Stimulated activated CD4-positive, alpha-beta T cell treated with anti-CD3 and anti-CD28 coated beads, Interleukin-4, amount 100 ng/mL, for 1 hour (primary cell): ENCODE measurements around the gene F12.
A peak's percentile ranks its signal among the peaks of the same experiment; 100 is the strongest.
"Not testable (repeated sequence)": the region's sequence is repeated elsewhere in the genome, so short reads cannot be mapped to it uniquely, and the experiment has no call there.

Experiments
- DNase-seq: peaks from one replicate; pipeline ENCODE4 v3.0.0-alpha.2; 2020

F12 gene

DNA sequence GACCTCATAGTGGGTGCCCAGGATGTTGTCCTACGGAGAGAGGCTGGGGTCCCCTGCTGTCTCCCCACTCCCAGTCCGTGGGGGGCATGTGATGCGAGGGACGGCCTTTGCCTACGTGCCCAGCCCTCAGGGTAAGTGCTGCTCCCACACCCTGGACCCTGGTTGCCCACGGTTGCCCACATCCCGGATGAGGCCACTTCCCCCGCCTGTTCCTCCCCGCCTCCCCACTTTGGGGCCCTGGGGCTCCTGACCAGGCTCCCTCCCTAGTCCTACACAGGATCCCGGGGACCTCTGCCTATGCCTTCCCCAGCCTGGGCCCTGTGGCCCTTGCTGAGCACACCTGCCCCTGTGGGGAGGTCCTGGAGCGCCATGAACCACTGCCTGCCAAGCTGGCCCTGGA is 23.6 kb downstream of the F12 start:
- no peak for DNase-seq

DNA sequence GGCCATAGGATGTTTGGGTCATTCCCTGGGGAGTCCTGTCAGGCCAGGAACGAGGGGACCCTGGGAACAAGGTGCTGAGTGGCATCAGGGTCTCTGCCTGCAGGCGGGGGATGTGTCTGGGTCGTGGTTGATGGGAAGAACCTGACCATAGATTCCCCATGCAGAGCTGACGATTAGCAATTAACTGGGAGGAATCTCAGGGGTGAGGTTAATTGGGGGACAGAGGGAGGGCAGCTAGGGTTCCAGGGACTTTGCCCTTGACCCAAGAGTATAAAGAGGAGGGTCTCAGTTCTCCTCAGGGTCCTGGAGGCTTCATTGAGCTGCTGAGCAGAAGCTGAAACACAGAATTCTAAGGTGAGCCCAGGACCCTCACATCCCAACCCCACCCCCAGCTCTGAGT is 25.2 kb downstream of the F12 start, which contains the start of gene SLC34A1:
Gene SLC34A1, plus strand, starts transcription at position 301 of the 400 bp plus-strand sequence. CDS start 1,308 bp downstream, outside the sequence.
- DNase-seq: no peak

DNA sequence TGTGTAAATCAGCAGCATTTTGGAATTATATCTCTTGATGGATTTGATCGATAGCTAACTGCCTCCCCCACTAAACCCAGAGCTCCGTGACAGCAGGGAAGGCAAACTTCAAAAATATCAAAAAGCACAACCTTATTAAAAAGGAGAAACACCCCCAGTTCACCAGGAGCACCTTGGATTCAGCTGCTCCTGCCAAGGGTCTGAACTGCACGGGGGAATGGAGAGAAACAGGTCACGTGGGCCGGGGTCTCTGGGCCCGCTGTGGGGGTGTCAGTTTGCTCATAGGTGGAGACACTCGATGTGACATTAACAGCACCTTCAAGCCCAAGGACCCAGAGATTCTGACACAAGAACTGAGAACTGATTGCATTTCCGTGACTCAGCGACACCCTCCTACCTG is 26.2 kb downstream of the F12 start:
- no peak for DNase-seq

DNA sequence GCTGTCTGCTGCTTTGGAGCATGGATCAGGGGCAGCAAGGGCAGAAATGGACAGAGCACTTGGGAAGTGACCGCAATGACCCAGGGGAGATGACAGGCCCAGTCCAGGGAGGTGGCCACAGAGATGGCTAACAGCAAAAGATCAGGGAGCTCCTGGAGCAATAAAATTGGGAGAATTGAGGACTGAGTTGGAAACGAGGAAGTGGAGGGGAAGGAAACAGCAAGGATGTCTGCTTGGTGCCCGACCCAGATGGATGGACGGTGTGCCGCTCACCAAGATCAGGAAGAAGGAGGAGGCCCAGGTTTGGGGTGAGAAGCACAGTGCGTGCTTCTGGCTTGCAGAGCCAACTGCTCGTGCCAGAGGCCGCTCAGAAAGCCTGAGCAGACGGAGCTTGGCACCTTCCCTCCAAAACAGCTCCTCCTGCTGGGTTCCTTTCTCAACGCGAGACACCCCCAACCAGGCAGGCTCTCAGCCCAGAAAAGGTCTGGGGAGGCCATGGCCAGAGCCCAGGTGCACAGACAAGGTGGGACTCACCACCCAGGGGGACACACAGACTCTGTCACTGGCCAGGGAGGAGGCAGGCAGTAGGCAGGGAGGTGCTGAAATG is 26.8 kb downstream of the F12 start:
- DNase-seq: no peak

DNA sequence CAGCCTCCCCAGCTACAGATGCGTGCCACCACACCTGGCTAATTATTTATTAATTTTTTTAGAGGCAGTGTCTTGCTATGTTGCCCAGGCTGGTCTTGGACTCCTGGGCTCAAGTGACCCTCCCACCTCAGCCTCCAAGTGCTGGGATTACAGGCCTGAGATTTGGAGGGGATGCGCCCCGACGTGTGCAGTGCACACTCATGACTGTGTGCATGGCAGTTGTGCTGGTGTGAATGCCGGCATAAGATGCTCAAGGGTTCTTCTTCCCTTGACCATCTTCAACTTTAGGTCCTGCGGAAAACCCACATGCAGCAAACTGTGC is 28.6 kb downstream of the F12 start:
- DNase-seq: no peak

DNA sequence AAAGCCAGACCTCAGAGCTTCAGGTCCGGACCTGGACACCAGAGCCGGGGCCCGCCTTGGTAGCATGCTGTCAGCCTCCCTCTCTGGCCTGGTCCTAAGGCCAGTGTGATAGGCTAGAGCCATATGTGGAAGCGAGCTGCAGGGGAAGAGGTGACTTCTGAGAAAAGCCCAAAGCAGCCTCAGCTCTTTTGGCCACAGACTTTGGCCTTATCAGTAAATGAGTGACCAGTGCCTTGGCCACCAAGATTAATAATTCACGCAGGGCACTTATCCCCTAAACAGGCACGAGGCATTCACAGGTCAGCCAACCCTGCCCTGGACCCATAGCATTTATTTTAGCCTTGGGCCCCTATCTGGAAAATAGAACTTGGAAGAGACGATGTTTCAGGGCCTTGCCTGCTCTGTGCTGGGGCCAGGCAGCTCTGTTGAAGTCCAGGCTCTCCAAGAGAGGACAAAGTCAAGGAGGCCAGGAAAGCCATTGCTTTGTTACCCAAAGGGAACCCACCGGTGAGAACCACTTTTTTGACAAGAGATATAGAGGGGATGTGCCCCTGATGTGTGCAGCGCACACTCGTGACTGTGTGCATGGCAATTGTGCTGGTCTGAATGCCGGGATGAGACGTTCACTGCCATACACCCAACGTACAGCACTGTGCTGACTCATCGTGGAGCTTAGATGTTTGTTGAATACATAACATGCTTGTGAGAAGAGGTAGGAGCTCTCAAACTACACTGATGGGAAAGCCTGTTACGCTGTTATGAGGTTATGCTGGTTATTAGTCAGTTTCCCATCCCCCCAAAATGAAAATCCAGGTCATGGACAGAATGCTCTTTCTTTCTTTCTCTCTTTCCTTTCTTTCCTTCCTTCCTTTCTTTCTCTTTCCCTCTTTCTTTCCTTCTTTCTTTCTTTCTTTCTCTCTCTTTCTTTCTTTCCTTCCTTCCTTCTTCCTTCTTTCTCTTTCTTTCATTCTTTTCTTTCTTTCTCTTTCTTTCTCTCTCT is 30.2 kb downstream of the F12 start:
- DNase-seq: no peak

DNA sequence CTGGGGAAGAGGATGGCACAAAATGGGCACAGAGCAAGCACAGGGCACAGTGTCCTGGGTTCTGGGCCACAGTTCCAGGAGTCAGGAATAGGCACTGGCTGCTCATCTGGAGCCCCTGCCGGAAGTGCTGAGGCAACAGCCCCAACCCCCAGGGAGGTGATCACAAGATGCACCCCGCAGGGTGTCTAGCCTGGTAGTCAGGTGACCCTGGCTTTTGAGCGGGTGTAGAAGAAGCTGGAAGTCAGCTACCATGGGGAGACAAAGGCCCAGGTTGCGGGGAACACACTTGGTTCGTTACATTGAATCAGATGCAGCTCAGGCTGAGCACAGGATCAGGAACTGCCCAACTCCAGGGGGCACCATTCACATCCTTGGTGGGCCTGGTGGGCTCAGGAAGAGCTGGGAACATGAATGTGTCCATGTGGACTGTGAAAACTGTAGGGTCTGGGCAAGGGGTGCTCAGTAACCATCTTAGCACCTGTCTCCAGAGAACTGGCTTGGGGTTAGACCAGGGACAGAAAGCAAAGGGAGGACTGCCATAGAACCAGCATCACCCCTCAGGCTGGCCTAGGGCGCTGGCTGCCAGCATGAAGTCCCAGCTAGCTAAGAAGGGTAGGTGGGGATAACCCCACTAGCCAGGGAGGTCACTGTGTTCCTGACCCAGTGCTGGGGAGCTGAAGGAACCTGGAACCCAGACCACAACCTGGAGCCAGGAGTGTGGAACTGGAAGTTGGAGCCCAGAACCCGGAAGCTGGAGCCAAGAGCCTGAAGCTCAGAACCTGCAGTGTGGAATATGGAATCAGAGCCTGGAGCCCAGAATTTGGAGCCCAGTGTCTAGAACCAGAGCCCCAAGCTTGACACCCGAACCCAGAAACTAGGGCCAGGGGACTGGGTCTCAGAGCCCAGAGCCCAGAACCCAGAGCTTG is 31.2 kb downstream of the F12 start:
- no peak for DNase-seq

DNA sequence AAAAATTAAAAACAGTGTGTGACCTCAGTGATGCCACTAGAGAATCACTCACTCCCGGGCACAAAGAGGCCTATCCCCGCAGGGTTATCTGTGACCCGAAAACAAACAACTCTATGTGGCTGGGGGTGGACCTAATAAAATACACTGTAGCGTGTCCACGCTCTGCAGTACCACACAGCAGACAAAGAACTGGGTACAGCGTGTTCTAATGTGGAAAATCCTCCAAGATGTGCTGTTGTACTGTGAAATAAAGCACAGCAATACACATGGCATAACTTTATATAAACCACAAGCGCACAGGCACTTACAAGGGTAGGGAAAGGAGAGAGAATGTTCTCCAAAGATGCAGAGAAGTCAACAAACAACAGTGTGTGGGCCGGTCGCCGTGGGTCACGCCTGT is 33.3 kb downstream of the F12 start:
- DNase-seq: no peak

DNA sequence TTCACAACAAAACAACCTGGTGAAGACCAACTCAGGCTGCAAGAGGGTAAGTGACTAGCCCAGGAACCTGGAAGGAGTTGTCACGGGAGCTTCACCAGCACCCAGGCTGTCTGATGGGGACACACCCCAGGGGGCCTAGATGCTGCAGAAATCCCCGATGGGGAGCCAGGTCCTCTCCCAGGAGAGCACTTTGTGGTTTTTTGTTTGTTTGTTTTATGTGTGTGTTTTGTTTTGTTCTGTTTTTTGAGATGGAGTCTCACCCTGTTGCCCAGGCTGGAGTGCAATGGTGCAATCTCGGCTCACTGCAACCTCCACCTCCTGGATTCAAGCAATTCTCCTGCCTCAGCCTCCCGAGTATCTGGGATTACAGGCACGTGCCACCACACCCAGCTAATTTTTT is 33.8 kb downstream of the F12 start:
- not testable (repeated sequence) for DNase-seq

DNA sequence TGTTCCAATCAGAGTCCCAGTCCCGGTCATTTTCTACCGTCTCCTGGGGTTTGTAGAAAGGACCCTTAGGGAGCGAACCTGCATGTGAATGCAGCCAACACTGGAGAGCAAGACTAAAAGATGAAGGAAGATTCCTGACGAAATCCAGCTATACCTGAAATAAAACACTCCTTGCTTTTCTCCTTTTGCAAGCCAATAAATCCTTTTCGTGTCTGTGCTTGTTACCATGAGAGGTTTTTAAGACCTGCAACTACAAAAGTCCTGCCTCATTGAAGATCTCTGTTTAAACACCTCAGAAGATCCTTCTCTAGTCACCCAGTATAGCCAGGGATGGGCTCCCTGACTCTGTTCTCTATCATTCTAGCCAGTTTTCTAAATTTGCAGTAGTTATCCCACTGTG is 35.2 kb downstream of the F12 start:
- DNase-seq: no peak

DNA sequence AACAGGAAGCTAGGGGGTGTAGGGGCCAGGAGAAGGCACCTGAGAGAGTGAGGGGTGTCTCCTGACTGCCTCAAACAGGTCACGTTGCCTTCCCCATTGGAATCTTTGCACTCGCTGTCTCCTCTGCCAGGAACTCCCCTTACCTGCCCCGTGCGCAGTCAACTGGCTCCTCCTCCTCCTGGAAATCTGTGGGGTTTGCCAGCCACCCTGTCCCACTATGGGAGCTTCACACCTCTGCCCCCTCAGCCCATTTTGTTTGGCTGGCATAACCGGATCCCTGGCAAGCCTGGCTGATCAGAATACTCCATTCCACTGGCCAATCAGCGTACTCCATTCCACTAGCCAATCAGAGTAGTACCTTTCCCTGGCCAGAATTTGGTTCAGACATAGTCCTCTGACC is 35.6 kb downstream of the F12 start:
- DNase-seq: no peak

DNA sequence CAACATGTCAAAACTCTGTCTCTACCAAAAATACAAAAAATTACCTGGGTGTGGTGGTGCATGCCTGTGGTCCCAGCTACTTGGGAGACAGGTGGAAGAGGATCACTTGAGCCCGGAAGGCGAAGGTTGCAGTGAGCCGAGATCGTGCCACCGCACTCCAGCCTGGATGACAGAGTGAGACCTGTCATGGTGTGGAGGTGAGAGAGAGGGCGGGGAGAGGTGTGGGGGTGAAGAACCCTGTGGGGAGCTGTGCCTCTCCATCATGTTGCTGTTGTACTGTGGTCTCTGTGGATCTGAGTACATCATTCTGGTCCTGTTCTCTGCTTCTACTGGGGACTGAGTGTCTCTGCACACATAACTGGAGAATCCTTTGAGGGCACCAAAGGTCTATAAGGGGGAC is 36.5 kb downstream of the F12 start:
- no peak for DNase-seq

DNA sequence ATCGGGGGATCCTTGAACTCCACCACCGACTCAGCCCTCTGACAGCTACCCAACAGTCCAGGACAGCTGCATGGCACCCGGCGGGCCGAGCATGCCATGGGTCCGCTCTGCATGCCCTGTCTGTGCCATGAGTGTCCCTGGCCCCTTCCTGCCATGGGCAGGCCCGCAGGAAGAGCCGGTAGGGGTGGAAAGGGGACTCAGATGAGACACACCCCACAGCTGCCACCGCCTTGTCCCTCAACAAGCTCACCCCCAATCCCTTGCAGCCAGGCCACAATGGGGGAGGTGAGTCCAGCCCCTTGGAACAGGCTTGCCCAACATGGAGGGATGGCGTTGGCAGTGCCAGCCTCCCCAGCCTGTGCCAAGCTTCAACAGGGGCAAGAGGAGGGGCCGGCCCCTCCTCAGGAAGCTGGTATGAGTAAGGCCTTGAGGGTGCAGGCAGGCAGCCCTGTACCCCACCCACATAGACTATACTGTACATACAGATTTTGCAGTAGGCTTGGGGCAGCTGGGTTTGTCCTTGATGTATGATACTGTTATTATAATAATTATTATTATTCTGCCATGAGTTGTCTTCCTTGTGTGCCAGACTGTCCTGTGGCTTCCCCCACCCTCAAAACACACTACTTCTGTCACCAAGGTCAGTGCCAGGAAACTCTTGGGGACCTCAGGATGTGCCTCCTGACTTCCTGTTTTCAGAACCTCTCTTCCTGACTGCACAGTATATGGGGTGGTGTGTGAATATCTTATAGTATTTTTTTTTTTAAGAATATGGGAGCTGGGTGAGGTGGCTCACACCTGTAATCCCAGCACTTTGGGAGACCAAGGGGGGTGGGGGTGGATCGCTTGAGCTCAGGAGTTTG is 37.1 kb downstream of the F12 start:
- DNase-seq: no peak

DNA sequence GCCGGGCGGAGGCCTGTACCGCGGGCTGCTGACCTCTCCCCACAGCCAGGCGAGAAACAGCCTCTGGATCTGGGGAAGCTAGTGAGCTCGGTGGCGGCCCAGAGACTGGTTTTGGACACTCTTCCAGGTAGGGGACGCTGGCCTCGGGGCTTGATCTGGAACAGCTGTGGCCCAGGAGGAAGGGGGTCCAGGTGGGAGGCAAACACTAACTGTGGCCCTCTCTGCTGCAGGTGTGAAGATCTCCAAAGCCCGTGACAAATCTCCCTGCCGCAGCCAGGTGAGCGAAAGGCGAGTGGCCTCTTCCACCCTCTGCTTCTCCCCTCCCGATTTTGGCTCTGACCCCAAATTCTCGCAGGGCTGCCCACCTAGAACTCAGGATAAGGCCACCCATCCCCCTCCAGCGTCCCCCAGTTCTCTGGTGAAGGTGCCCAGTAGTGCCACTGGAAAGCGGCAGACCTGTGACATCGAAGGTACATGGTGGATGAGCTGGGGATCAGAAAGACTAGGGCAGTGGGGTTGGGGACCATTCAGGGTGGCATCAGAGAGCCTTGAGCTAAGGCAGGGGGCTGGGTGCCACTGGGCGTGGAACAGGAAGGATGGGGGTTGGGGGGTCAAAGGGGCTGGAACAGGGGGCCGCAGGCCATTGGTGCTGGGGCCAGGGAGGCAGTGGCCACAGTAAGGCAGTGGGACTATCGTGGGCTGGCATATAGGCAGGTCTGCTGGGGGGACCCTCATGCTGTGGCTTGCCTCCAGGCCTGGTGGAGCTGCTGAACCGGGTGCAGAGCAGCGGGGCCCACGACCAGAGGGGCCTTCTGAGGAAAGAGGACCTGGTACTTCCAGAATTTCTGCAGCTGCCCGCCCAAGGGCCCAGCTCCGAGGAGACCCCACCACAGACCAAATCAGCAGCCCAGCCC is 38.0 kb downstream of the F12 start:
- DNase-seq: no peak

DNA sequence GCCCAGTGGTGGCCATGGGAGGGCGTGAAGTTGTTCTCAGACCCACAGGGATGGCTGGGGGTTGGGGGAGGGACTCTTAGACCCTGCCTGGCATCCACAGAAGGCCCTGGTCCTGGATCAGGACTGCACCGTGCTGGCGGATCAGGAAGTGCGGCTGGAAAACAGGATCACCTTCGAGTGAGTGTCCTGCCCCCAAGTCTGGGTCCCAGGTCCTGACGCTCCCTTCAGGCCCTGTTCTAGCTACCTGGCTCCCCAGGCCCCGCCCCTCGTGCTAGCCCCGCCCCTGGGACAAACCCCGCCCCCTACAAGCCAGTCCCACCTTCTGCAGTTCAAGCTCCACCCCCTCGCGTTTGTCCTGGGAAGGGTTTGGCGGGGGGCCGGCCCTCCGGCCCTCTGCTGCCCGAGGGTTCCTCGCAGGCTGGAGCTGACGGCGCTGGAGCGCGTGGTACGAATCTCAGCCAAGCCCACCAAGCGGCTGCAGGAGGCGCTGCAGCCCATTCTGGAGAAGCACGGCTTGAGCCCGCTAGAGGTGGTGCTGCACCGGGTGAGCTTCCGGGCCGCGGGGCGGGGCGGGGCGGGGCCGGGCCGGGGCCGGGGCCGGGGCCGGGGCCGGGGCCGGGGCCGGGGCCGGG is 38.8 kb downstream of the F12 start:
- DNase-seq: peak; percentile 66

DNA sequence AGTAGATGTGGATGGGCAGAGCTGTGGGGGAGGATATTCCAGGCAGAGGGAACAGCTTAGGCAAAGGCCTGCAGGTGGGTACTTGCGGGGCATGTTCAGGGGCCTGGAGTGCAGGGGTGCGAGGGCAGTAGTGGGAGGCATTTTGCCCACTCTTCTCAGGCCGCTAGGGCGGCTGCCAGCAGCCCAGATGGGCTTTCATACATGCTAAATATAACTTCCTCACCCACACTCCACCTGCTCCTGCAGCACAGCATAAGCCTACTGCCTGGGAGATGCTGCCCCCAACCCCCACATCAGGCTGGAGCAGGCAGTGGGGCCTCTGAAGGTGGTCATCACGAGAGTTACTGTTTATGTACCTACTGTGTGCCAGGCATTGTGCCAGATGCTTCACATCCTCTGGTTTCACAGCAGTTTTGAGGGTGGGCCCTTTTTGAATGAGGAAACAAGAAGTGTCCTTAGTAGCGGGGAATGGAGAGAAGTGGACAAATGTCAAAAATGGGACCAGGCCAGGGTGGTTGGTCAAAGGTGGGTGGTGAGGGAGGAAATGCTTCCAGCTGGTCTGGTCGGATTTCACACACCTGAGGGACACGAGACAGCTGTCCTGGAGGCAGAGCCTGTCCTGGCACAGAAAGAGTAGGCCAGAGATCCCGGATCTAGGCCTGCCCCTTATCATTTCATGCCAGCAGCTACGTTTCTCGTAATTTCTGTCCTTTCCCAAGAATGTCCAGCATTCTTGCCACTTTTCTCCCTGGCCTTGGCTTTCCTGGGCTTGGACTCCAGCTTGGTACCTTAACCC is 39.5 kb downstream of the F12 start:
- DNase-seq: no peak

DNA sequence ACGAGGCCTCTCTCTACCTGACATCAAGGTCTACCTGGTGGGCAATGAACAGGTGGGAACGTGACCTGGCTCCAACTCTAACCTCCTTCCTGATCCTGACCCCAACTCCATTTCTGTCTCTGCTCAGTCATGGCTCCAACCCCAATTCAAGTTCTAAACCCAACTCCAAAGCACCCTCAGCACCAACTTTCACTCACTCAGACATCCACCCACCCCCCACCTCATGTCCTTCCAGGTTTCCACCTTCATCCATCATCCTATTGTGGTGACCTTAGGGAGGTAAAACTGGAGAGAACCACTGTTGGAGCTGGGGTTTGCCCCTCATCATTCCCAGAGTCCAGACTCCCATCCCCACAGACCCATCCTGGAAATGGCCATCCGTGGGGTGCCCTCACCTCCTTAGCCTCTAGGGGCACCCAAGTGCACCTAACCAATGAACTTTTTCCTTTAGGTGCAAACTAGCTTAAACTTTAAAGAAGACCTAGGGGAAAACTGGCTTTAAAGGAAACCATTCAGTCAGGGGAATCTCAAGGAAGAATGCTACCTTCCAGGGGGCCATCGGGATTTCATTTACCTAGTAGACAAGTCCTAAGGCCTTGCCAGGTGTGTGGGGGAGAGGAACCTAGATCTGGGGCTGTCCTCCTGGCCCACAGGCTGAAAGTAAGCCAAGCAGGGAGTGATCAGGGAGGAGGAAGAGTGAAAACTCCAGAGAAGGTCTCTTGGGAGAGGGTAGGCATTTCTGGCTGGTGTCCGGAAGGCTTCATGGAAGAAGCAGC is 40.3 kb downstream of the F12 start:
- DNase-seq: peak; percentile 41

DNA sequence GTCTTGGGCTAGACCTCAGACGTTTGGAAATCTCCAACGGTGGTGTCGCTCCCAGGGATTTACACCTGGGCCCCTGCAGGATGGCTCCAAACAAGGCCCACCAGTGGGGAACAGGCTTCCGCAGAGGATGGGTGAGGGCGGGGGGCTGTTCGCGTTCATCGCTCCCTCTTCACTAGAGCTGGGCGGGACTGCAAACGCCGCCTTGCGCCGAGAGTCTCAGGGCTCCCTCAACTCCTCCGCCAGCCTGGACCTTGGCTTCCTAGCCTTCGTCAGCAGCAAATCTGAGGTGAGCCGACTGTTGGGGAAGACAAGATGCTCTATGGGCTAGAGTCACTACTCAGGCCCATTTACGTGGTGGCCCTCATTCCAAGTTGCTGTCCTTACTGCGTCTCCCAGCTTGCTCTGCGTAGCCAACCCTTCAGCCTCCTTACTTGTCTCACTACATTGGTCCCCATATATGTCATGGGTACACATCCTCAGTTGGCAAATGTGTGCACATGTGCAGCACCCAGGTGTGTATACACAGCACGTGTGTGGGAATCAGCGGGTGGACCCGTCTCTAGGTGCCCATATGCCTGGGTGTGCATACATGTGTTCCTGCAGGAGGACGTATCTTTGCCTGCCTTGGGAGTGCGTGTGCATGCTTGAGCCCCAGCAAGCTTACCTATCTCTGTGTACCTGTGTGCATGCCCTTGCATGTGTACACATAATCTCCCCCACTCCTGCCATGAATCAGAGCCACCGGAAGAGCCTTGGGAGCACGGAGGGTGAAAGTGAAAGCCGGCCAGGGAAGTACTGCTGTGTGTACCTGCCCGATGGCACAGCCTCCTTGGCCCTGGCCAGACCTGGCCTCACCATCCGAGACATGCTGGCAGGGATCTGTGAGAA is 41.1 kb downstream of the F12 start:
- DNase-seq: no peak
